Progenitor cell of endocrine pancreas (in vitro differentiated cells): ENCODE measurements around the gene TMEM61. TPM values are rescaled to one million over a fixed set of nuclear protein-coding genes. Genes with fewer than 3 reads are reported as not detected.

Source experiments
- total RNA-seq: library from RNA; stranded (reverse); gene quantifications from 2 replicates; pipeline ENCODE4 v1.2.1, GENCODE V29; 2021

Gene TMEM61
- total RNA-seq, 1 donor from 2014 or later: 0.53 TPM

Other genes starting within 250 kb of the TMEM61 start
- 9.1 and 11.0 TPM in 2 replicates for gene PARS2, start 216.1 kb upstream of the TMEM61 start, total RNA-seq
- 2.4 TPM in 2 replicates for gene TTC22, start 179.3 kb upstream of the TMEM61 start, total RNA-seq
- gene DHCR24, start 93.4 kb upstream of the TMEM61 start, total RNA-seq: 217 and 229 TPM in 2 replicates
- not detected in 2 replicates for gene BSND, start 18.3 kb downstream of the TMEM61 start, total RNA-seq
- 18.7 and 19.5 TPM in 2 replicates for gene PCSK9, start 58.9 kb downstream of the TMEM61 start, total RNA-seq
- gene USP24, start 234.7 kb downstream of the TMEM61 start, total RNA-seq: 57.1 and 61.0 TPM in 2 replicates